CD4-positive, alpha-beta T cell treated with Interleukin-2 at 100 ng/mL for 4 hours (primary cell): Measurements from ENCODE around the gene ABCA7.

Experiments
- DNase-seq: peaks from one replicate; pipeline ENCODE4 v3.0.0-alpha.2; 2020; ENCODE audit warnings: low spot score

The ABCA7 gene

DNA sequence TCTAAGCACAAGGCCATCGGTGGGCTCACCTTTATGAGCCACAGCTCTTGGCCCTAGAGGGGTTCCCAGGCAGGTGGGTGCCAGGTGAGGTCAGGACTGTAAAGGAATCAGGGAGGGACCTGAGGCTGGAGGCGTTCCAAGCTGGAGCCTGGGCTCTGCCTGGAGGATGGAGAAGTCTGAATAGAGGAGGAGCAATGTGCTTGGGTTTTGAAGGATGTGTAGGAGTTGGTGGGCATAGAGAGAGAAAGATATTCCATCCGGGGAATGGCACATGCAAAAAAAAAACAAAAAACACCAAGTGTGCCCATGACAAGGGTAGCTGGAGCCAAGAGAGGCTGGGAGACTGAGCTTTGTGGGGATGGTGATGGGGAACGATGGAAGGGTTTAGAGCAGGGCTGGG lies 37.3 kb upstream of the ABCA7 start:
- DNase-seq: no peak

DNA sequence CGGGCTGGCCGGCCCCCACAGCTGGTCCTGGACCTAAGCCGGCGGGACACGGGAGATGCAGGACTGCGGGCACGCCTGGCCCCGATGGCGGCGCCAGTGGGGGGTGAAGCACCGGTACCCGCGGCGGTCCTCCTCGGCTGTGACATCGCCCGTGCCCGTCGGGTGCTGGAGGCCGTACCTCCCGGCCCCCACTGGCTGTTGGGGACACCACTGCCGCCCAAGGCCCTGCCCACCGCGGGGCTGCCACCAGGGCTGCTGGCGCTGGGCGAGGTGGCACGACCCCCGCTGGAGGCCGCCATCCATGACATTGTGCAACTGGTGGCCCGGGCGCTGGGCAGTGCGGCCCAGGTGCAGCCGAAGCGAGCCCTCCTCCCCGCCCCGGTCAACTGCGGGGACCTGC lies 36.6 kb upstream of the ABCA7 start:
- no peak for DNase-seq

DNA sequence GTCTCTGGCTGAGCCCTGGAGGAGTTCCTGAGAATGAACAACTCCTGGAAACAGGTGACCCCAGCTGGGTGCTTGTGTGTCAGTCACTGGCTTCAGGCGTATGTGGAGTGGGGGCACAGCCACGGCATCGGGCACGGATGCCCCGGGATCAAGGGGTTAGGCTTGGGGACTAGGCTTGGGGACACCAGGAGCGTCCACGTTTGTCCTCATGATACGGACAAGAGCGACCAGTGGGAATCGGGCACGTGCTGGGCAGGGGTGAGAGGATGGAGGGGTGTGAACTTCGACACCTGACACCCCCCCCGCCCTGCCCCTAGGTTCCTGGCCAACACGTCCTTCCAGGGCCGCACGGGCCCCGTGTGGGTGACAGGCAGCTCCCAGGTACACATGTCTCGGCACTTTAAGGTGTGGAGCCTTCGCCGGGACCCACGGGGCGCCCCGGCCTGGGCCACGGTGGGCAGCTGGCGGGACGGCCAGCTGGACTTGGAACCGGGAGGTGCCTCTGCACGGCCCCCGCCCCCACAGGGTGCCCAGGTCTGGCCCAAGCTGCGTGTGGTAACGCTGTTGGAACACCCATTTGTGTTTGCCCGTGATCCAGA lies 35.6 kb upstream of the ABCA7 start:
- DNase-seq: no peak

DNA sequence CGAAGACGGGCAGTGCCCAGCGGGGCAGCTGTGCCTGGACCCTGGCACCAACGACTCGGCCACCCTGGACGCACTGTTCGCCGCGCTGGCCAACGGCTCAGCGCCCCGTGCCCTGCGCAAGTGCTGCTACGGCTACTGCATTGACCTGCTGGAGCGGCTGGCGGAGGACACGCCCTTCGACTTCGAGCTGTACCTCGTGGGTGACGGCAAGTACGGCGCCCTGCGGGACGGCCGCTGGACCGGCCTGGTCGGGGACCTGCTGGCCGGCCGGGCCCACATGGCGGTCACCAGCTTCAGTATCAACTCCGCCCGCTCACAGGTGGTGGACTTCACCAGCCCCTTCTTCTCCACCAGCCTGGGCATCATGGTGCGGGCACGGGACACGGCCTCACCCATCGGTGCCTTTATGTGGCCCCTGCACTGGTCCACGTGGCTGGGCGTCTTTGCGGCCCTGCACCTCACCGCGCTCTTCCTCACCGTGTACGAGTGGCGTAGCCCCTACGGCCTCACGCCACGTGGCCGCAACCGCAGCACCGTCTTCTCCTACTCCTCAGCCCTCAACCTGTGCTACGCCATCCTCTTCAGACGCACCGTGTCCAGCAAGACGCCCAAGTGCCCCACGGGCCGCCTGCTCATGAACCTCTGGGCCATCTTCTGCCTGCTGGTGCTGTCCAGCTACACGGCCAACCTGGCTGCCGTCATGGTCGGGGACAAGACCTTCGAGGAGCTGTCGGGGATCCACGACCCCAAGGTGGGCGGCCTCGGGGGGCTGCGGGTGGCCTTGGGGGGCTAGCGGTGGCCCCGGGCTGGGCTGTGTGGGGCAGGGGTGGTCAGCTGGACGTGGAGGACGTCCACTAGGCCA lies 34.9 kb upstream of the ABCA7 start:
- no peak for DNase-seq

DNA sequence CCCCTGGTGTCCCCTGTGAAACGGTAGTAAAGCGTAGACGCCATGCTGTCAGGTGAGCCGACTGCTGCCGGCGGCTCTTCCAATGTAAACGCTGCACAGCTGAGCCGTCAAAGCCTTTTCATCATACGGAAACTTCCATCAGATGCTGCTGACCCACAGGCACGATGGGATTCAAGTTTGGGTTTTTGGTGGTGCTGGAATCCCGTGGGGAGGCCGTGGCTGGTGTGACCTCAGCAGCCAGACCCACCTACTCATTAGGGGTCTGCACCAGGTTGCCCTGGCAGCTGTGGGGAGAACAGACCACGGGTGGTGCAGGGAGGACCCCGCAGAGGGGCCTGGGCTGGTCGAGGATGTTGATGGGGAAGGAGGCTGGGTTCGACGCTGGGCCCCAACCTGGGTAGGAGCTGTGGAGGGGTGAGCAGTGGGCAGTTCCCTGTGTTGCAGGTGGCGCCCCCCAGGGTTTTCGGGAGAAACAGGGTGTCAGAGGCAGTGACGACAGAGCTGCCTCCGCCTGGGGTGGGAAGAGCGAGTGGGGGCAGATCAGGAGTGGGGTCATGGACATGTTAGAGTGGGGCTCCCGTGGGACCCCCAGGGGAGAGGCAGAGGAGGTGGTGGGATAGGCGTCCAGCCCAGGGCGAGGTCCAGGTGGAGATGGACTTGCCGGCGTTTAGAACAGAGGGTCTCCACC lies 33.1 kb upstream of the ABCA7 start:
- DNase-seq: no peak

DNA sequence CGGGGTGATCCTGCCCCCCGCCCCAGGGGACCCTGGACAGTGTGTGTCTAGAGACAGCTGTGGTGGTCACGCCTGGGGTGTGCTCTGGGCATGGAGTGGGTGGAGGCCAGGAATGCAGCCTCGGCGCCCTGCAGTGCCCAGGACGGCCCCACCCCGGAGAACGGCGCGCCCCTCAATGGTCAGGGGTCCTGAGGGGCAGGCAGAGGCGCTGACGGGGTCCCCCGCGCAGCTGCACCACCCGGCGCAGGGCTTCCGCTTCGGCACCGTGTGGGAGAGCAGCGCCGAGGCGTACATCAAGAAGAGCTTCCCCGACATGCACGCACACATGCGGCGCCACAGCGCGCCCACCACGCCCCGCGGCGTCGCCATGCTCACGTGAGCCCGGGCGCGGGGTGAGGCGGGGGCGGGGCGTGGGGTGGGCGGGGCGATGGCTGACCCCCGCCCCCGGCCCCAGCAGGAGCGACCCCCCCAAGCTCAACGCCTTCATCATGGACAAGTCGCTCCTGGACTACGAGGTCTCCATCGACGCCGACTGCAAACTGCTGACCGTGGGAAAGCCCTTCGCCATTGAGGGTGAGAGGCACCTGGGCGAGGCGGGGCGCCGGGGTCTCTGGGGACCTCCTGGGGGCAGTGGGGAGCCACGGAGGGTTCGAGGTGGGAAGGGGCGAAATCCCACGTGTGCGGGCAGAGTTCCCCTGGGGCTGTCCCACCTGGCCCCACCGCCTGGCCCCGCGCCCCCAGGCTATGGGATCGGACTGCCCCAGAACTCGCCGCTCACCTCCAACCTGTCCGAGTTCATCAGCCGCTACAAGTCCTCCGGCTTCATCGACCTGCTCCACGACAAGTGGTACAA lies 32.3 kb upstream of the ABCA7 start:
- DNase-seq: no peak

DNA sequence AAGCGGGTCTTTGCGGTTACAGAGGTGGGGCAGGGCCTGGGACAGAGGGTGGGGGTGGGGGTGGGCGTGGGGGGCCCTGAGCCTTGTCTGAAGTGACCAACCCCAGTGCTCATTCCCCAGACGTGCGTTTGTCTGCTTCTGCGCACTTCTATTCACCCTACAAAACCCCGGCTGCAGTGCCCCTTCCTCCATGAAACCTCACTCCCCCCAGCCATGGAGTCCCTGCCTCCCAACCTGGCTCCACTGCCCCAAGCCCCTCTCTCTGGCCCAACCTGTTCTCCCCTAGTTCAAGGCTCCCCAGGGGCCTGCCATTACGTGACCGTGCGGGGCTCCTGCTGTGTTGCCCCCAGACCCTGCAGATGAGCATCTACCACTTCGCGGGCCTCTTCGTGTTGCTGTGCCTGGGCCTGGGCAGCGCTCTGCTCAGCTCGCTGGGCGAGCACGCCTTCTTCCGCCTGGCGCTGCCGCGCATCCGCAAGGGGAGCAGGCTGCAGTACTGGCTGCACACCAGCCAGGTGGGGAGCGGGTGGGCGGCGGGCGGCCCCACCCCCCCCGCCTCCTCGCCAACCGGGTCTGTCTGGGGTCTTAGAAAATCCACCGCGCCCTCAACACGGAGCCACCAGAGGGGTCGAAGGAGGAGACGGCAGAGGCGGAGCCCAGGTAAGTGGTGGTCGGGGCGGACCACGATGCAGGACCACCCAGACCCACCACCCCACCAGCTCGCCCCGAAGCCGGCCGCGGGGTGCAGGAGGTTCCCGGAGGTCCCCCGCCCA lies 31.5 kb upstream of the ABCA7 start:
- DNase-seq: no peak

DNA sequence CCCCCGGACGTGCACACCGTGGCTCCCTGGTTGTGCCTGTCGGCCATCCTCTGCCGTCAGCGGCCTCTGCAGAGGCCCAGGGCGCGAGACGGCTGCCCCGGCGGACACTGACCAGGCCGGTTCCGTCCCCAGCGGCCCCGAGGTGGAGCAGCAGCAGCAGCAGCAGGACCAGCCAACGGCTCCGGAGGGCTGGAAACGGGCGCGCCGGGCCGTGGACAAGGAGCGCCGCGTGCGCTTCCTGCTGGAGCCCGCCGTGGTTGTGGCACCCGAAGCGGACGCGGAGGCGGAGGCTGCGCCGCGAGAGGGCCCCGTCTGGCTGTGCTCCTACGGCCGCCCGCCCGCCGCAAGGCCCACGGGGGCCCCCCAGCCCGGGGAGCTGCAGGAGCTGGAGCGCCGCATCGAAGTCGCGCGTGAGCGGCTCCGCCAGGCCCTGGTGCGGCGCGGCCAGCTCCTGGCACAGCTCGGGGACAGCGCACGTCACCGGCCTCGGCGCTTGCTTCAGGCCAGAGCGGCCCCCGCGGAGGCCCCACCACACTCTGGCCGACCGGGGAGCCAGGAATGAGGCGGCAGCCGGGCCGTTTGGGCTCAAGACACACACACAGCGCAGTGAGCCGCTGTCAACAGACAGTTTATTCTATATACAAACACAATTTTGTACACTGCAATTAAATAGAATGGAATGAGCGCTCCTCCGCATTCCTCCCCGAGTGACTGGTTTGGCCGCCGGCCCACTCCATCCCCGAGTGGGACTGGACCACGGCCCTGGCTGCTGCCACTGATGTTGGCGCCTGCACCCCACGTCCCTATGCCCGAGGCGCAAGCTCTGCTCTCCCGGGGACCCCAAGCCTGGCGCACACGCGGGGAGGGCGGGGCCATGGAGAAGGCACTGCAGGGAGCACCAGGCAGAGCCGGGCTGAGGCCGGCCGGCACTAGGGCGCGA lies 30.6 kb upstream of the ABCA7 start:
- no peak for DNase-seq

DNA sequence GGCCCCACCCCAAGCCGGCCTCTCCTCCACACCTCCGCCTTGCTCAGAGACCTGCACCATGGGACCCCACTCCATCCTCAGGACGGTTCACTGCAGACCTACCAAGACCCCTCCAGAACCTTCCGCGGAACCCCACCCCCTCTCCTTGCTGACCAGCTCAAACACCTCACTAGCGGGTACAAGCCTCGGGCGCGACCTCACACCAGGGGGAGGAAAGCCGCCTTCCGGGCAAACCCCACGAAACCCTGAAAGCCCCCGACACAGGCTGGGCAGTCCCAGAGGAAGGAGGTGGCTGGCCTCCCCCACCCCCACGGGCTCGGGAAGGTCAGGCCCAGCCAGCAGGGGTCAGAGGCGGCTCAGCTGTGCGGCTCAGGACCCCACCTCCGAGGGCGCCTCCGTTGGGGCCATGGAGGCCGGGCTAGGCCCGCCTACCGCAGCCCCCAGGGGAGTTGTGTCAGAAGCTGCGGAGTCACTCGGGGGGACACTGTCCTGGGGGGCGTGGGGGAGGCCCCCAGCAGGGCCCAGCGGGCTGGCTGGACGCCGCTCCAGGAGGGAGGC lies 29.8 kb upstream of the ABCA7 start:
- DNase-seq: no peak

DNA sequence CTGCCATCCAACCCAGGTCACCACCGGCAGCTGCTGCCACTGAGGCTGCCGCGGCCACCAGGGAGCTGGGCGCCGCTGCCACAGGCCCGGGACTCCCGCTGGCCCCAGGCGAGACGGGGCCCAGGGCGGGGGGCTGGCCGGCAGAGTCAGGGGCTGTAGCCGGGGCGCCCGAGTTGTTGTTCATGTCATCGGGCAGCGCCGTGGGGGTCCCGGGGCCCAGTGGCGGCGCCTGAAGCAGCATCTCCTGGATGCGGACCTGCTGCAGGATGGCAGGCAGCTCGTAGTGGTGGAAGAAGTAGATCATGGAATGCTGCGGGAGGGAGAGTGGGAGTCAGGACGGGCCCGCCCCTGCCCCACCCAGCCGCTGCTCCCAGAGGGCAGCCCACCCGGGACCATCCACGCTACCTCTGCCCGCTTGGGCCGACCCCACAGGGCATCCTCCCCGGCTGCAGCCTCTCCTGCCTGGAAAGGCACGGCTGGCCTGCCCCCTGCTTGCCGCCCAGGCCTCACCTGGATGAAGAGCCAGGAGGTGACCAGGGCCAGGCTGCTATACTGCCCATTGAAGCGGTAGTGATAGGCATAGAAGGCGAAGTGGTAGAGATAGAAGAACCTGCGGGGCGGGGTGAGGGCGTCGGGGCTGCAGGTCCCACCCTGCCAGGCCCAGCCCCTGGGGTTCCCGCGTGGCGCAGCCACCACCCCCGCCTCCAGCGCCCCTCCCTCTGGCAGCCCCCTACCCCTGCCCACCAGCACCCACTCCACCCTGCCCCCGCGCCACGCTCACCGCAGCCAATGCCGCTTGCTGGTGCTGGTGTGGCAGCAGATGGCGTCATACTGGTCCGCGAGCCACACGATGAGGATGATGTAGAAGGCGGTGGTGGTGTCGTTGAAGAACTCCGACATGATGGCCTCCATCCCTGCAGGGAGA lies 29.1 kb upstream of the ABCA7 start:
- no peak for DNase-seq

DNA sequence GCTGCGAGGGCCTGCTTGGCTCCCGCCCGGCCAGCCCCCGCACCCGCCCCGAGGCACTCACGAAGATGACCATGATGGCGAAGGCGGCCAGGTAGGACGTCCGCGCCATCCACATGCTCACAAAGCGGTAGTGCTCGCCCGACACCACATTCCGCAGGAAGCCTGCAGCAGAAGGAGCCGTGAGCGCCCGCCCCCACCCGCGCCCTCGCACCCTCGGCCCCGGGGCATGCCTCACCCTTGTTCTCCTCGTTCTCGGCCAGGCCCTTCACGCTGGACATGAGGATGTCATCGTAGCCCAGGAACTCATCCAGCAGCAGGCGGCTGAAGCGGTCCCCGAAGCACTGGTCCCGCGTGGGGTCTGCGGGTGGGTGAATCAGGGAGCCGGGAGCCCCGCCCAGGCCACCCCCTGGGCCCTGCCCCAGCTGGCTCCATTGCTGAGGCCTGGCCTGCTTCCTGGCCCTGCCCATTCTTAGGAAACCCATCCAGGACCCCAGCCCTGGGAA lies 28.0 kb upstream of the ABCA7 start:
- DNase-seq: no peak

DNA sequence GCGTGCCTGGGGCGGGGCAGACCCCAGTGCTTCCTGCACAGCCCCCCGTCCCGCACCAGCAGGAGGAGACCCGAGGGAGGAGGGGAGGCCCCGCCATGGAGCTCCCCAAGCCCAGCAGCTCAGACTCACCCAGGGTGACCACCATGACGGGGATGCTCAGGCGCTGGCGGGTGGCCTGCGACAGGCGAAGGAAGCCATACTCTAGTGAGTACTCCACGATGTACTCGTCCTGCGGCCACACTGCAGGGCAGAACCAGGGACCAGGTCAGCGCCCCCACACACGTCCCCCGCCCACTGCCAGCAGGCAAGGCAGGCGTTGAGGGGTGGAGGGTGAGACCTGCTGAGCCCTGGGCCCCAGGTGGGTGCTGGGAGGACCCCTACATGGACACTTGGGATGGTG lies 27.6 kb upstream of the ABCA7 start:
- DNase-seq: no peak

DNA sequence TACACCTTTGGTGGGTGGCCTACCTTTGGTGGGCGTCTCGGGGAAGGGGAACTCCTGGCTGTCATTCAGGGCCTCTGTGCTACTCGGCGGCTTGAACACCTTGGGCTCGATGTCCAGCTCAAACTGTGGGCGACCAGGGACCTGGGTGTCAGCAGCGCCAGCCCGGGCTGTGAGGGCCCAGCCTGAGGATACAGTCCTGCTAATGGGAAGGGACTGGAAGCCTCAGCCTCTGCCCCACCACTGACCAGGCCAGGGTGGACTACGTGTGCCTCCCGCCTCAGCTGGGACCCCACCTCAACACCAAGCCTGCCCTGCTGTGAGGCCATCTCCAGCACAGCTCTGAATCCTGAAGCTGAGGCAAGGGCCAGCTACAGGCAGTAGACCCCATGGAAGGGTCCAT lies 26.7 kb upstream of the ABCA7 start:
- no peak for DNase-seq

DNA sequence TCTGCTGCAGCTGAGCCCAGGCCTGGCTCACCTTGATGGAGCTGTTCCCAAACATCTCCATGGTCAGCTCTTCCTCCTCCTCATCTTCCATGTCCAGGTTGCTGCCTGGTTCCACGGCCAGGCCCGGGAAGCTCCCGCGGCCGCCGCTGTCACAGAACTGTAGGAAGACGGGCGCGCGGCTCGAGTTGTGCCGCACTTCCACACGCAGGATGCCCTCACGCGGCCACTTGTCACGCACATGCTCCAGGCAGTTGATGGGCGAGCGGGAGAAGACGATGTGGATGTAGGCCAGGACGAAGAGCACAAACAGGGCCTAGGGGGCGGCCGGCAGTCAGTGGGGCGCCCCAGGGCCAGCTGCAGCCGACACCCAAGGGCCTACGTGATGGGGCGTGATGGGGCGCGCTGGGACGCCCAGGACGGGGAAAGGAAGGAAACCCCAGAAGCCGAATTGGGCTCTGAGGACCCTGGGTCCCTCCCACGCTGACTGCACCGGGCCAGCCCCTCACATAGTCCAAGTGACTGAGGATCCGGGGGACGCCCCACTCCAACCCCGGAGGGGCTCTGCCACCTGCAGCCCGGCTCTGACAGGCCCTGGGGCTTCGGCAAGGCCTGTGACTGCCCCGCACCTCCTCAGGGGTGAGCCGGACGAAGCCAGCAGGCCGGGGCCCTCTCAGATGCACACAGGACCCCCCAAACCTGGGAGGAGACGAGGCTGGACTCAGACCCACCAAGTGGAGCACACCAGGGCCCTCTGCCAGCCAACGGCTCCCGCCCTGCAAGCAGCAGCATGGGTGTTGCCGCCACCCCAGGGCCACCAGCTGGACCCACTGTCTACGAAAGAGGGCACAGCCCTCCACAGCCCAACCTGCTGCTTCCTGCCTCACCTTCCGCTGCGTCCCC lies 25.5 kb upstream of the ABCA7 start:
- no peak for DNase-seq

DNA sequence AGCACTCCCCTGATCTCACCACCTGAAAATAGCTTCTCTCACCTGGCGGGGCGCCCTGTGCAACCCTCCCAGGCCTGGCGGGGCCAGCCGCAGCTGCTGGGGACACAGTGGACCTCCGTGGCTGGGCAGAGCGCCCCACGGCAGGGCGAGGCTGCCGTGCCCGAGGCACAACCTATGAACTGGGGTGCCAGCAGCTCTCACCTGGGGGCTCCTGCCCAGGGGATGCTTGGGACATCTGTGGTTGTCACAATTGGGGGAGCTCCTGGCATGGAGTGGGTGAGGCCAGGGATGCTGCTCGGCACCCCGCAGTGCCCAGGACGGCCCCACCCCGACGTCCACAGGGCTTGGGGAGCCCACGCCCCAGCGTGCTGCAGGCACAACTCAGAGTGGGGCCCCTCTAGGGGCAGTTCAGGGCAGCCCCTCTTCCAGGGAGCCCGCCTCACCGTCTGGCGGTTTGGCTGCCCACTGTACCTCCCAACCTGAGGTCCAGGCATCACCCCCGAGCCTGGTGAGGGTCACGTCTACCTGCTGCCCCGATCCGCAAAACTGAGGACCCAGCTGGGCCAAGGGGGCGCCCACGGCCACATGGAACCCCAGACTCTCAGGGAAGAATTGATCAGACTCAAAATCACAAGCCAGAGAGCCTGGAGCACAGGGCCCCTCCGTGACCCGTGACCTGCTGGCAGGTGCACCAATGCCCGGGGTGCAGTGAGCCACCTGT lies 24.7 kb upstream of the ABCA7 start:
- no peak for DNase-seq

DNA sequence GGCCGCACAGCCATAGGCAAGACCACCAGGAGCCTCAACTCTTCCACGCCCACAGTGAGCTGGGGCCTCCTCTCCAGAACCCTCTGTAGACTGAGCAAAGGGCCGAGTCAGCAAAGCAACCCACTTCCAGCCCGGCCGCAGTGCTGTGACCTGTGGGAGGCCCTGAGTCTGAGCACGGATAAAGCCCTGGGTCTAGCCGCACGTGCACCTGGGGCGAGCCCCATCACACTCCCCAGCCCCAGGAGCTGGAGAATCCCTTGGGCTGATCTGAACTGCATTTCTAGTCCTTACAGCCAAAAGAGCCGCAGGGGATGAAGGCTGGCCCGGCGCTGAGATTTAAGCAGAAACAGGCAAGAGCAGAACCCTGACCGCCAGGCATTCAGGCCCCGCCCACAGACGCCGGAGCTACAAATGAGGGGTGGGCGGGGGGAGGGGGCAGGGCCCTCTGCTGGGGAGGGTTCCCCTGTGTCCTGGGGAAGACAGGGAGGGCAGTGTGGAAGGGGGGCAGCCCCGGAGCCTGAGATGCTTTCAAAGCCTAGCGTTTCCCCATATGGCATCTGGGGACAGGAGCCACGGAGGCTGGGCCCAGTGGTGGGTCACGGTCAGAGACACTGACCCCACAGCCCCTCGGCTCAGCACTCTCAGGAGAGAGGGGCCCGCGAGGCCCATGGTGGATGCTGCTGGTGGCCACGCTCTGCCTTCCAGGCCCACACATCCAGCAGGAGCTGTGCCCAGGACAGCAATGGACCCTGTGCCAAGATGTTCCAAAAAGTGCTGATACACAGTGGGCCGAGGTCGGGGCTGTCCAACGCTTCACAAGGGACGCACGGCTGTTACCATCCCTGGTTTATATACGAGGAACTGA lies 23.9 kb upstream of the ABCA7 start:
- DNase-seq: no peak
